Measurements from ENCODE around the gene GHDC. TPM values are rescaled to one million over a fixed set of nuclear protein-coding genes. Genes with fewer than 3 reads are reported as not detected.

The GHDC gene
- total and polyA plus RNA-seq, 2 of the 13 experiments (the other 11 are each of a cell fraction or from before 2014, with no cell fraction given) = 15.4 to 22.5 TPM

- TF ChIP-seq, protein P1, sequence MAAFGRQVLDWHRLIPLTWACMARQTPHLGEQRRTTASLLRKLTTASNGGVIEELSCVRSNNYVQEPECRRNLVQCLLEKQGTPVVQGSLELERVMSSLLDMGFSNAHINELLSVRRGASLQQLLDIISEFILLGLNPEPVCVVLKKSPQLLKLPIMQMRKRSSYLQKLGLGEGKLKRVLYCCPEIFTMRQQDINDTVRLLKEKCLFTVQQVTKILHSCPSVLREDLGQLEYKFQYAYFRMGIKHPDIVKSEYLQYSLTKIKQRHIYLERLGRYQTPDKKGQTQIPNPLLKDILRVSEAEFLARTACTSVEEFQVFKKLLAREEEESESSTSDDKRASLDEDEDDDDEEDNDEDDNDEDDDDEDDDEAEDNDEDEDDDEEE (CRISPR knock-in tag; IDR thresholded peaks at IDR 0.05) = 0 out of 2 replicates have a peak, but pooled peaks have one; percentile 63
- TF ChIP-seq, protein P2, sequence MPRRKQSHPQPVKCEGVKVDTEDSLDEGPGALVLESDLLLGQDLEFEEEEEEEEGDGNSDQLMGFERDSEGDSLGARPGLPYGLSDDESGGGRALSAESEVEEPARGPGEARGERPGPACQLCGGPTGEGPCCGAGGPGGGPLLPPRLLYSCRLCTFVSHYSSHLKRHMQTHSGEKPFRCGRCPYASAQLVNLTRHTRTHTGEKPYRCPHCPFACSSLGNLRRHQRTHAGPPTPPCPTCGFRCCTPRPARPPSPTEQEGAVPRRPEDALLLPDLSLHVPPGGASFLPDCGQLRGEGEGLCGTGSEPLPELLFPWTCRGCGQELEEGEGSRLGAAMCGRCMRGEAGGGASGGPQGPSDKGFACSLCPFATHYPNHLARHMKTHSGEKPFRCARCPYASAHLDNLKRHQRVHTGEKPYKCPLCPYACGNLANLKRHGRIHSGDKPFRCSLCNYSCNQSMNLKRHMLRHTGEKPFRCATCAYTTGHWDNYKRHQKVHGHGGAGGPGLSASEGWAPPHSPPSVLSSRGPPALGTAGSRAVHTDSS (CRISPR knock-in tag; conservative IDR thresholded peaks at IDR 0.05) = 0 out of 2 replicates have a peak, but pooled peaks have one; percentile 17
- TF ChIP-seq DR1 (CRISPR knock-in tag; IDR thresholded peaks at IDR 0.05) = 0 out of 2 replicates have a peak, but pooled peaks have one; percentile 34
- 0 out of 2 replicates have a peak, but pooled peaks have one; percentile 35 for TF ChIP-seq SP4 (CRISPR knock-in tag; IDR thresholded peaks at IDR 0.05)
- TF ChIP-seq, protein P3, sequence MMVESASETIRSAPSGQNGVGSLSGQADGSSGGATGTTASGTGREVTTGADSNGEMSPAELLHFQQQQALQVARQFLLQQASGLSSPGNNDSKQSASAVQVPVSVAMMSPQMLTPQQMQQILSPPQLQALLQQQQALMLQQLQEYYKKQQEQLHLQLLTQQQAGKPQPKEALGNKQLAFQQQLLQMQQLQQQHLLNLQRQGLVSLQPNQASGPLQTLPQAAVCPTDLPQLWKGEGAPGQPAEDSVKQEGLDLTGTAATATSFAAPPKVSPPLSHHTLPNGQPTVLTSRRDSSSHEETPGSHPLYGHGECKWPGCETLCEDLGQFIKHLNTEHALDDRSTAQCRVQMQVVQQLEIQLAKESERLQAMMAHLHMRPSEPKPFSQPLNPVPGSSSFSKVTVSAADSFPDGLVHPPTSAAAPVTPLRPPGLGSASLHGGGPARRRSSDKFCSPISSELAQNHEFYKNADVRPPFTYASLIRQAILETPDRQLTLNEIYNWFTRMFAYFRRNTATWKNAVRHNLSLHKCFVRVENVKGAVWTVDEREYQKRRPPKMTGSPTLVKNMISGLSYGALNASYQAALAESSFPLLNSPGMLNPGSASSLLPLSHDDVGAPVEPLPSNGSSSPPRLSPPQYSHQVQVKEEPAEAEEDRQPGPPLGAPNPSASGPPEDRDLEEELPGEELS (CRISPR knock-in tag; IDR thresholded peaks at IDR 0.05) = 0 out of 2 replicates have a peak, but pooled peaks have one; percentile 14
- peak; percentile 21; the same call in 1 of the 2 replicates for TF ChIP-seq ELF3 (CRISPR knock-in tag; IDR thresholded peaks at IDR 0.05)
- TF ChIP-seq, protein P4, sequence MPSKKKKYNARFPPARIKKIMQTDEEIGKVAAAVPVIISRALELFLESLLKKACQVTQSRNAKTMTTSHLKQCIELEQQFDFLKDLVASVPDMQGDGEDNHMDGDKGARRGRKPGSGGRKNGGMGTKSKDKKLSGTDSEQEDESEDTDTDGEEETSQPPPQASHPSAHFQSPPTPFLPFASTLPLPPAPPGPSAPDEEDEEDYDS (CRISPR knock-in tag; IDR thresholded peaks at IDR 0.05) = 0 out of 2 replicates have a peak, but pooled peaks have one; percentile 0
- peak; percentile 92 for TF ChIP-seq NR0B2 (CRISPR knock-in tag; IDR thresholded peaks at IDR 0.05)
- peak; percentile 35; the same call in 1 of the 2 replicates for TF ChIP-seq CEBPG (CRISPR knock-in tag; IDR thresholded peaks at IDR 0.05)
- TF ChIP-seq ZNF720 (CRISPR knock-in tag; IDR thresholded peaks at IDR 0.05) = 0 out of 2 replicates have a peak, but pooled peaks have one; percentile 6
- peak; percentile 9; the same call in 1 of the 2 replicates for TF ChIP-seq CCDC6 (CRISPR knock-in tag; IDR thresholded peaks at IDR 0.05)
- no peak for TF ChIP-seq ZSCAN5A (CRISPR knock-in tag; IDR thresholded peaks at IDR 0.05; ENCODE audit: borderline replicate concordance)
- peak; percentile 25 for TF ChIP-seq CCAR2 (optimal IDR thresholded peaks at IDR 0.05; ENCODE audit: low read depth, low read length)
- peak; percentile 67; the same call in 1 of the 2 replicates for TF ChIP-seq ZNF235 (CRISPR knock-in tag; IDR thresholded peaks at IDR 0.05; ENCODE audit: borderline replicate concordance)
- TF ChIP-seq, protein P5, sequence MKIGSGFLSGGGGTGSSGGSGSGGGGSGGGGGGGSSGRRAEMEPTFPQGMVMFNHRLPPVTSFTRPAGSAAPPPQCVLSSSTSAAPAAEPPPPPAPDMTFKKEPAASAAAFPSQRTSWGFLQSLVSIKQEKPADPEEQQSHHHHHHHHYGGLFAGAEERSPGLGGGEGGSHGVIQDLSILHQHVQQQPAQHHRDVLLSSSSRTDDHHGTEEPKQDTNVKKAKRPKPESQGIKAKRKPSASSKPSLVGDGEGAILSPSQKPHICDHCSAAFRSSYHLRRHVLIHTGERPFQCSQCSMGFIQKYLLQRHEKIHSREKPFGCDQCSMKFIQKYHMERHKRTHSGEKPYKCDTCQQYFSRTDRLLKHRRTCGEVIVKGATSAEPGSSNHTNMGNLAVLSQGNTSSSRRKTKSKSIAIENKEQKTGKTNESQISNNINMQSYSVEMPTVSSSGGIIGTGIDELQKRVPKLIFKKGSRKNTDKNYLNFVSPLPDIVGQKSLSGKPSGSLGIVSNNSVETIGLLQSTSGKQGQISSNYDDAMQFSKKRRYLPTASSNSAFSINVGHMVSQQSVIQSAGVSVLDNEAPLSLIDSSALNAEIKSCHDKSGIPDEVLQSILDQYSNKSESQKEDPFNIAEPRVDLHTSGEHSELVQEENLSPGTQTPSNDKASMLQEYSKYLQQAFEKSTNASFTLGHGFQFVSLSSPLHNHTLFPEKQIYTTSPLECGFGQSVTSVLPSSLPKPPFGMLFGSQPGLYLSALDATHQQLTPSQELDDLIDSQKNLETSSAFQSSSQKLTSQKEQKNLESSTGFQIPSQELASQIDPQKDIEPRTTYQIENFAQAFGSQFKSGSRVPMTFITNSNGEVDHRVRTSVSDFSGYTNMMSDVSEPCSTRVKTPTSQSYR (CRISPR knock-in tag; IDR thresholded peaks at IDR 0.05; ENCODE audit: borderline replicate concordance) = peak; percentile 93
- TF ChIP-seq DNMT3B (CRISPR knock-in tag; conservative IDR thresholded peaks at IDR 0.05) = no peak
- no peak for TF ChIP-seq NFYB (CRISPR knock-in tag; IDR thresholded peaks at IDR 0.05)
- no peak for TF ChIP-seq KAT2B (IDR thresholded peaks at IDR 0.05; ENCODE audit: borderline replicate concordance, low read depth, low read length)
Measured at GRCh38 chr17:42153919-42154742, 40.2 kb downstream of the GHDC start (continued).
